ENCODE results near the gene JARID2.

GRCh38 chr6:15516378-15516777 is 270.5 kb downstream of the JARID2 start:
- TF ChIP-seq CTCF (IDR thresholded peaks at IDR 0.05; ENCODE audit: low read length), result no peak
- TF ChIP-seq EZH2 (optimal IDR thresholded peaks at IDR 0.05; ENCODE audit: low read depth, low read length), result no peak
- TF ChIP-seq EZH2phosphoT487 (IDR thresholded peaks at IDR 0.05; ENCODE audit: low read length), result no peak
